ENCODE results near the gene ADCY4. TPM values are rescaled to one million over a fixed set of nuclear protein-coding genes. Genes with fewer than 3 reads are reported as not detected.
A peak's percentile ranks its signal among the peaks of the same experiment; 100 is the strongest.

The ADCY4 gene
- total RNA-seq, 2 experiments from 2014 or later = 2.0 to 3.4 TPM

DNA sequence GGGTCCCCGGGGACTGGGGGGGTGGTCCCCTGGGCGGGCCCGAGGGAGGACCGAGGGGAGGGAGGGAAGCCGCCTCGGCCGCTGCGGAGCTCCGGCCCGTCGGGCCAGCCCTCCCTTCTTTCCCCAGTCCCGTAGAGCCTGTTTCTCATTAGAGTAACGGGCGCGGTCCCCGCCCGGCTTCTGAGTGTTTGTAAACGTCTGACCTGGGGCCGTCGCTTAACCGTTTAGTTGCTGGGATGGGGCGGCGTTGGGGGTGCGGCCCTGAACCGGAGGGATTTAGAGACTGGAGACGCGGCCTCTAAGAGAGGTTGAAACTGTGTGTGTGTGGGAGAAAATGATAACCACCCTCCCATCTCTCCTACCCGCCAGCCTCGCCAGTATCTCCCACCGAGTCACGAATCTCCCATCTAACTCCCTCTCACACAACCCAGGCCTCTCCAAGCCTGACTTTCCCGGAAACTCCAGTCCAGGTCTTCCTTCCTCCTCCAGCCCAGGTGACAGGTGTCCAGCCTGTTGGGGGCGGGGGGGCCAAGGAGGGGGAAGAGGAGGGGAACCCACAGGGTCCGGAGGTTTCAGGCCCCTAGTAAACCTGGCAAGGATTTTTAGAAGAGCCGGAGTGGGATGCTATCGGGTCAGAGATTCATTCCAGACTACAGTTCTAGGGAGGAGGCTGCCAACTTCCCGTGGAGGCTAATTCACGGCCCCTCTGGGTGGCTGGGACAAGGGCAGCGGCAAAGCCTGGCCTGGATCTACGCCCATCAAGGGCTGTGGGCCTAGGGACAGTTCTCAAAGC, 32.0 kb upstream of the ADCY4 start:
- Histone ChIP-seq H2AFZ (ENCODE audit: low read length) (peak overlapping the region; percentile 81), H3K27ac (ENCODE audit: low read depth, low read length, poor library complexity, severe bottlenecking) (peak overlapping the region; percentile 93), H3K36me3 (ENCODE audit: insufficient read depth, low read length) (no peaks in the 10 kb centered on the region), H3K9me3 (ENCODE audit: low read length) (no peaks in the 10 kb centered on the region), H3K9me2 (ENCODE audit: insufficient read depth, low read length) (no peaks in the 10 kb centered on the region), H4K20me1 (ENCODE audit: insufficient read depth, low read length) (no peaks in the 10 kb centered on the region), H3K79me2 (ENCODE audit: insufficient read depth, low read depth, low read length) (peaks cover 3% of the 10 kb centered on the region; the same call in 1 of the 2 replicates), H3K4me2 (ENCODE audit: low read length) (peak overlapping the region; percentile 99), H3K4me3 (ENCODE audit: low read depth, low read length, poor library complexity, severe bottlenecking) (peak overlapping the region; percentile 91), H3K4me1 (ENCODE audit: insufficient read depth, low read length, poor library complexity, severe bottlenecking) (peaks cover 29% of the 10 kb centered on the region)
- TF ChIP-seq EZH2phosphoT487 (IDR thresholded peaks at IDR 0.05; ENCODE audit: borderline replicate concordance, low read depth, low read length) = no peak
- TF ChIP-seq, protein P1, sequence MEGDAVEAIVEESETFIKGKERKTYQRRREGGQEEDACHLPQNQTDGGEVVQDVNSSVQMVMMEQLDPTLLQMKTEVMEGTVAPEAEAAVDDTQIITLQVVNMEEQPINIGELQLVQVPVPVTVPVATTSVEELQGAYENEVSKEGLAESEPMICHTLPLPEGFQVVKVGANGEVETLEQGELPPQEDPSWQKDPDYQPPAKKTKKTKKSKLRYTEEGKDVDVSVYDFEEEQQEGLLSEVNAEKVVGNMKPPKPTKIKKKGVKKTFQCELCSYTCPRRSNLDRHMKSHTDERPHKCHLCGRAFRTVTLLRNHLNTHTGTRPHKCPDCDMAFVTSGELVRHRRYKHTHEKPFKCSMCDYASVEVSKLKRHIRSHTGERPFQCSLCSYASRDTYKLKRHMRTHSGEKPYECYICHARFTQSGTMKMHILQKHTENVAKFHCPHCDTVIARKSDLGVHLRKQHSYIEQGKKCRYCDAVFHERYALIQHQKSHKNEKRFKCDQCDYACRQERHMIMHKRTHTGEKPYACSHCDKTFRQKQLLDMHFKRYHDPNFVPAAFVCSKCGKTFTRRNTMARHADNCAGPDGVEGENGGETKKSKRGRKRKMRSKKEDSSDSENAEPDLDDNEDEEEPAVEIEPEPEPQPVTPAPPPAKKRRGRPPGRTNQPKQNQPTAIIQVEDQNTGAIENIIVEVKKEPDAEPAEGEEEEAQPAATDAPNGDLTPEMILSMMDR (conservative IDR thresholded peaks at IDR 0.05; ENCODE audit: low read length) = no peak
- ChIA-PET CTCF (ENCODE audit: unreplicated experiment) (interaction anchor here (0.6 to 2.3 kb wide), 5 partner anchors 25 to 232 kb away, joined by 3 to 24 read pairs (median 8); no protein-coding TSS in a partner anchor), POLR2A (interaction anchor here (0.9 to 2.1 kb wide), 5 partner anchors 58 to 97 kb away, joined by 3 to 24 read pairs (median 9); partner anchors contain the start of genes CBLN3 and KHNYN)
- peak; percentile 98 for DNase-seq (ENCODE audit: low spot score)
- intact Hi-C loops (cut with micrococcal nuclease; ENCODE audit: unreplicated experiment) = loop anchor here (1.0 to 10.0 kb wide), 5 partner anchors 45 to 802 kb away; partner anchors contain the start of genes AP1G2, PSME2, RNF31 and TINF2
- no TSS peak for BruUV-seq (replicated peaks)

DNA sequence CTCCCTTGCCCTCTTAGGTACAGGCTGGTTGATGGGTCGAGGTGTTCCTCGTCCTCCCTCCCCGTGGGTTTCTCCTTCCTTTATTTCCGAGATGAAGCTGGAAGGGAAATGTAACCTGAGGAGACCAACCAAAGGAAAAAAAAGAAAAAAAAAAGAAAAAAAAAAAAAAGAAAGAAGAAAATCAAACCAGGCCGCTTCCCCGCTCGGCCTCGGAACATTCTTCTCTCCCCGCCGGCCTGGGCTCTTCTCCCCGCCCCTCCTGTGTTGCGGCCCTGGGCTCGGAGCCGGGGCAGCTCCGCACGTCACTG, 31.5 kb upstream of the ADCY4 start:
- H3K4me1 ChIP-seq (ENCODE audit: insufficient read depth, low read length, poor library complexity, severe bottlenecking) = peaks cover 29% of the 10 kb centered on the region
- peak overlapping the region; percentile 93 for H3K27ac ChIP-seq (ENCODE audit: low read depth, low read length, poor library complexity, severe bottlenecking)
- H4K20me1 ChIP-seq (ENCODE audit: insufficient read depth, low read length) = no peaks in the 10 kb centered on the region
- H2AFZ ChIP-seq (ENCODE audit: low read length) = peak overlapping the region; percentile 81; the same call in 1 of the 2 replicates
- no peaks in the 10 kb centered on the region for H3K9me2 ChIP-seq (ENCODE audit: insufficient read depth, low read length)
- no peaks in the 10 kb centered on the region for H3K36me3 ChIP-seq (ENCODE audit: insufficient read depth, low read length)
- intact Hi-C loops (cut with micrococcal nuclease; ENCODE audit: unreplicated experiment) = loop anchor here (1.0 to 10.0 kb wide), 5 partner anchors 46 to 802 kb away; partner anchors contain the start of genes AP1G2, PSME2, RNF31 and TINF2
- ChIA-PET POLR2A (interaction anchor here (0.6 to 2.1 kb wide), 9 partner anchors 11 to 315 kb away, joined by 3 to 24 read pairs (median 4); partner anchors contain the start of genes CBLN3 and KHNYN), CTCF (ENCODE audit: unreplicated experiment) (interaction anchor here (0.6 to 2.3 kb wide), 7 partner anchors 20 to 231 kb away, joined by 3 to 24 read pairs (median 8); no protein-coding TSS in a partner anchor)
- TF ChIP-seq, protein P1 (conservative IDR thresholded peaks at IDR 0.05; ENCODE audit: low read length) = no peak
- no peak for TF ChIP-seq EZH2phosphoT487 (IDR thresholded peaks at IDR 0.05; ENCODE audit: borderline replicate concordance, low read depth, low read length)
- peak overlapping the region; percentile 99 for H3K4me2 ChIP-seq (ENCODE audit: low read length)
- H3K9me3 ChIP-seq (ENCODE audit: low read length) = no peaks in the 10 kb centered on the region
- peaks cover 3% of the 10 kb centered on the region; the same call in 1 of the 2 replicates for H3K79me2 ChIP-seq (ENCODE audit: insufficient read depth, low read depth, low read length)
- peak overlapping the region; percentile 91 for H3K4me3 ChIP-seq (ENCODE audit: low read depth, low read length, poor library complexity, severe bottlenecking)
- no peak for DNase-seq (ENCODE audit: low spot score)
- TSS peak; percentile 94 for BruUV-seq (replicated peaks)
